NB4 (cell line): ENCODE results near the gene PRSS2.
"Not testable (repeated sequence)": the region's sequence is repeated elsewhere in the genome, so short reads cannot be mapped to it uniquely, and the experiment has no call there.

ENCODE experiments used
- DNase-seq: peaks from one replicate; pipeline ENCODE4 v3.0.0; 2010; ENCODE audit warnings: low read depth
- H3K4me3 ChIP-seq: one replicate; pipeline ENCODE4 v1.5.1; 2011; ENCODE audit warnings: mild to moderate bottlenecking, low read depth, low read length, moderate library complexity
- MYC ChIP-seq: IDR thresholded peaks from 2 replicates; pipeline ENCODE4 v1.6.1; 2011; ENCODE audit warnings: low read depth, low read length
- POLR2A ChIP-seq: IDR thresholded peaks from 2 replicates; pipeline ENCODE4 v1.6.1; 2011; ENCODE audit warnings: mild to moderate bottlenecking; ENCODE audit not compliant: insufficient read length; ENCODE audit errors: extremely low read depth
- TF ChIP-seq, protein P1 (sequence below): IDR thresholded peaks from one replicate; pipeline ENCODE4 v1.5.1; 2012; ENCODE audit warnings: low read depth, low read length
- TF ChIP-seq, protein P2 (sequence below): IDR thresholded peaks from 2 replicates; pipeline ENCODE4 v1.6.1; 2011; ENCODE audit warnings: low read depth, low read length

The PRSS2 gene

DNA sequence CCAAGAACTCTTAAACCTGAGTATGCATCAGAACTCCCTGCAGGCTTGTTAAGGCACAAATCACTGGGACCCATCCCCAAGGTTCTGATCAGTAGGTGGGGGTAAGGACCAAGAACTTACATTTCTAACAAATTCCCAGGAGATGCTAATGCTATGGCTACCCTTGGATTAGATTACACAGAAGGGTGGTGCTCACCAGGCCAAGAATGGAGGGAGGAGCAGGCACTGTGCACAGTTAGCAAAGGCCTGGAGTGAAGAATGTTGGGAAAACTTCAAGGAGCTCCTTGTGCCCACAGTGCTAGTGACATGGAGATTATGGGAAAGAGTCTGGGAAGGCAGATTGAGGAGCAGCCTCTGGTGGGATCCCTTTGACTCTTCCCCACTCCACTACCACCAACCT lies 1.9 kb downstream of the PRSS2 start:
- no peak for DNase-seq

DNA sequence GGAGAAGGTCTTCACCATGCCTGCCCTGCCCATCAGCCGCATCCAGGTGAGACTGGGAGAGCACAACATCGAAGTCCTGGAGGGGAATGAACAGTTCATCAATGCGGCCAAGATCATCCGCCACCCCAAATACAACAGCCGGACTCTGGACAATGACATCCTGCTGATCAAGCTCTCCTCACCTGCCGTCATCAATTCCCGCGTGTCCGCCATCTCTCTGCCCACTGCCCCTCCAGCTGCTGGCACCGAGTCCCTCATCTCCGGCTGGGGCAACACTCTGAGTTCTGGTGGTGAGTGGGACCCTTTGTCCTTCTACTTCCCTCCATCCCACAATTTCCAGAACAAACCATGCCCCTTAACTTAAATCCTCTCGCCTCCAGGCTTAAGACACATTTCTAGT lies 2.5 kb downstream of the PRSS2 start:
- TF ChIP-seq POLR2A (no peak), MYC (no peak)
- TF ChIP-seq, protein P1, sequence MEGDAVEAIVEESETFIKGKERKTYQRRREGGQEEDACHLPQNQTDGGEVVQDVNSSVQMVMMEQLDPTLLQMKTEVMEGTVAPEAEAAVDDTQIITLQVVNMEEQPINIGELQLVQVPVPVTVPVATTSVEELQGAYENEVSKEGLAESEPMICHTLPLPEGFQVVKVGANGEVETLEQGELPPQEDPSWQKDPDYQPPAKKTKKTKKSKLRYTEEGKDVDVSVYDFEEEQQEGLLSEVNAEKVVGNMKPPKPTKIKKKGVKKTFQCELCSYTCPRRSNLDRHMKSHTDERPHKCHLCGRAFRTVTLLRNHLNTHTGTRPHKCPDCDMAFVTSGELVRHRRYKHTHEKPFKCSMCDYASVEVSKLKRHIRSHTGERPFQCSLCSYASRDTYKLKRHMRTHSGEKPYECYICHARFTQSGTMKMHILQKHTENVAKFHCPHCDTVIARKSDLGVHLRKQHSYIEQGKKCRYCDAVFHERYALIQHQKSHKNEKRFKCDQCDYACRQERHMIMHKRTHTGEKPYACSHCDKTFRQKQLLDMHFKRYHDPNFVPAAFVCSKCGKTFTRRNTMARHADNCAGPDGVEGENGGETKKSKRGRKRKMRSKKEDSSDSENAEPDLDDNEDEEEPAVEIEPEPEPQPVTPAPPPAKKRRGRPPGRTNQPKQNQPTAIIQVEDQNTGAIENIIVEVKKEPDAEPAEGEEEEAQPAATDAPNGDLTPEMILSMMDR: no peak
- TF ChIP-seq, protein P2, sequence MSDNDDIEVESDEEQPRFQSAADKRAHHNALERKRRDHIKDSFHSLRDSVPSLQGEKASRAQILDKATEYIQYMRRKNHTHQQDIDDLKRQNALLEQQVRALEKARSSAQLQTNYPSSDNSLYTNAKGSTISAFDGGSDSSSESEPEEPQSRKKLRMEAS: no peak
- DNase-seq: no peak
- no peak overlapping the region for H3K4me3 ChIP-seq

More for the DNA sequence above, 1.9 kb downstream of the PRSS2 start:
- no peak overlapping the region for H3K4me3 ChIP-seq
- TF ChIP-seq, protein P1: no peak
- TF ChIP-seq POLR2A (no peak), MYC (no peak)
- TF ChIP-seq, protein P2: no peak

DNA sequence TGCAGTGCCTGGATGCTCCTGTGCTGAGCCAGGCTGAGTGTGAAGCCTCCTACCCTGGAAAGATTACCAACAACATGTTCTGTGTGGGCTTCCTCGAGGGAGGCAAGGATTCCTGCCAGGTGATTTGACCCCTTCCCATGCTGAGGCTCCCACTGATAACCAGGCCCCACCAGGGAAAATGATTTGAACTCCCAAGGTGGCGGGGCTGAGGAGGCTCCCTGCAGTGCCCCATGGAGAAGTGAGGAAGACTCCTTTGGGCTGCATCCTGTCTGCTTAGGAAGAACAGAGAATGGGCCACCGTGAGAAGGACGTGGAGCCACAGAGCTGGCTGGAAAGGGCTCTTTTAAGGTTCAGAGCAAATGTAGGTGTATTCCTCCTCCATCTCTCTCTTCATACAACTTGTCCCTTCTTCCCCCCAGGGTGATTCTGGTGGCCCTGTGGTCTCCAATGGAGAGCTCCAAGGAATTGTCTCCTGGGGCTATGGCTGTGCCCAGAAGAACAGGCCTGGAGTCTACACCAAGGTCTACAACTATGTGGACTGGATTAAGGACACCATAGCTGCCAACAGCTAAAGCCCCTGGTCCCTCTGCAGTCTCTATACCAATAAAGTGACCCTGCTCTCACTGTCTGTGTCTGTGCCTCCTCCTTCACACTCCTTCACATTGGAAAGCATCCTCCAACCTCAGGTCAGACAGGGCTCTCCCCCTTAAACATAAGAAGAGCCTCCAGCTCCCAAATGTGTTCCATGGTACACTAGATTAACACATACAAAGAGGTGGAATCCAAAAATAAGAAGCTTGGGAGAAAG lies 3.4 kb downstream of the PRSS2 start:
- H3K4me3 ChIP-seq: no peak overlapping the region
- TF ChIP-seq, protein P1: no peak
- TF ChIP-seq, protein P2: no peak
- TF ChIP-seq MYC (no peak), POLR2A (no peak)
- DNase-seq: no peak

DNA sequence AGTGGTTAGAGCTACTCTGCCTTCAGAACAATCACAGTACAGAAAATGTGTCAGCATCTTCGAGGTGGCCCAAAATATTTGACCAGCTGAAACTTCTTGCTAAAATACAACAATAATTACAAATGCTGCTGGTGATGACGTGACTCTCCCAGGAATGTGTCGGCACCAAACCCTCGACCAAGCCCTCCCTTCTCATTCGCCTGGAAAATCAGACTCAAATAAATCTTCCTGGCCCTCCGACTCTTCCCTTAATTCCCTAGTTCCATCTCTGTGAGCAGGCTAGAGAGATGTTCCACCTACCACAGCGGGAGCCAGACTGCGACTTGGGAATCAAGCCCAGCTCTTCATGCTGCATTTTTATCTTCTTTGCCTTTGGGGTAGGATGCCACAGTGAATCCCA lies 4.1 kb downstream of the PRSS2 start:
- TF ChIP-seq POLR2A (no peak), MYC (no peak)
- TF ChIP-seq, protein P2: no peak
- TF ChIP-seq, protein P1: no peak
- H3K4me3 ChIP-seq: no peak overlapping the region
- no peak for DNase-seq

DNA sequence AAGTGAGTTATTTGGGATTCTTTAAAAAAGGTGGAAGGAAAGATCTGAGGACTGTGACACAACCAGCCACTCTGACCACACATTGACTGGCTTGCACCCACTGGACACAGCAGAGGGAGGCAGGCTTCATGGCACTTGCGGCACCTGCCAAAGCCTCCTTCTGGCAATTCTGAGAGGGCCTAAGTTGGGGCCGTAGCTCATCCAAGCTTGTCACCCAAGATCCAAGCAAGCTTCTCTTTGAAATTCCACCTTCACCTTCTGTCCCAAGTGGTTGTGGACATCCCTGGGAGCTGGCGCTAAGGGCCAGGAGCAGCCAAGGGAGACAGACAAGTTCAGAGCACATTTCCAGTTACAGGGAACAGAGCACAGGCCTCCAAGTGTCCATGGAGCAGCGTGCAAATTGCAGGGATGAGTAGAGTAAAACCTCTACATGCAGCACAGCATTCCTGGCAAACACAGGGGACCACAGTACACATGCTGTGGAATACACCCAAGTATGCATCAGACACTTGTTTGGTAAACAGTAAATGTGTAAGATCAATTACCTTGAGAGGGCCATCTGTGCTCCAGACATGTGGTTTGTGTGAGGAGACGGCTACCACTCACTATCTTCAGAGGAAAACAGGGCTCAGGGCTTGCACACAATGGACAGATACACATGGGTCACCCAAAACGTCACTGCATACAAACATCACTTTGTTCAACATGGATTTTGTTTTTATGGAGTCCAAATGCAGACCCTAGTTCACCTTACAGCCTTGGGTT lies 4.8 kb downstream of the PRSS2 start:
- not testable (repeated sequence) for DNase-seq, H3K4me3 ChIP-seq

DNA sequence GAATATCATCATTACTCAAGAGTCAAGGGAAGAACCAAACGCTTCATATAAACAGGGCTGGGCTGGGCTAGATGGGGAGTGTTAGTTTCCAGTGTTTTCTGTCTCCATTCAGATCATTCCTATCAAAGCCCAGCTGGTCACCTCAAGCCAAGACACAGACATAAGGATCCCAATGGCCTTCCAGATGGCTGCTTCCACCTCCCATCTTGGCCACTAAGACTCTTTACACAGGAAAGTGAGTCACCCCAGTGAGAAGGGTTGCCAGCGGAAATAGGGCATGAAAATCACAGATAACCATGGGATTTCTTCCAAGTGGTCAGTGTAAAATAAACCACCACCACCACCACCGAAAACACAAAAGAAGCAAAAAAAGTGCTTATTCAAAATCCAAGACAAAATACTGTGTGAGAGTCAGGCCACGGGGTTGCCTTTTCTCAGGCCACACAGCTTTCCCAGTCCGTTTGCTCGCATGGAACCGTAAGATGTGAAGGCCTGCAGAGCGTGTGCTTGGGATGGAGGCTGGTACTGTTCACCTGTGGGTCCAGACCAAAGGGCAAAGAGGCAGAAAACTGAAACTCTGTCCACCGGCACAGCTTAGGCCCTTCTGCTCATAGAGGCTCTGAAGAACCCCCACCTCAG lies 5.6 kb downstream of the PRSS2 start:
- no peak for TF ChIP-seq POLR2A
- TF ChIP-seq, protein P2: no peak
- TF ChIP-seq, protein P1: no peak
- TF ChIP-seq MYC: no peak
- no peak for DNase-seq
- H3K4me3 ChIP-seq: no peak overlapping the region

DNA sequence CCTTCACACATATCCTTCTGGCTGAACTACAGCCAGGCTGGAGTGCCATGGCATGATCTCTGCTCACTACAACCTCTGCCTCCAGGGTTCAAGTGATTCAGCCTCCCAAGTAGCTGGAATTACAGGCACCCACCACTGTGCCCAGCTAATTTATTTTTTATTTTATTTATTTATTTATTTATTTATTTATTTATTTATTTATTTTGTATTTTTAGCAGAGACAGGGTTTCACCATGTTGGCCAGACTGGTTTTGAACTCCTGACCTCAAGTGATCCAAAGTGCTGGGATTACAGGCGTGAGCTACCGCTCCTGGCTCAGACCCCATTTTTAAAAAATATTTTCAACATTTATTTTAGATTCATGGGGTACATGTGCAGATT lies 6.1 kb downstream of the PRSS2 start:
- H3K4me3 ChIP-seq, DNase-seq: not testable (repeated sequence)
